Loucy (cell line): ENCODE measurements around the gene ANKK1.

Source experiments
- CTCF ChIP-seq: fragments of 200-600 bp; sonication (generic); conservative IDR thresholded peaks from 2 replicates; pipeline ENCODE4 v1.5.1; 2014; ENCODE audit warnings: mild to moderate bottlenecking, antibody characterized with exemption, low read length
- EZH2phosphoT487 ChIP-seq: fragments of 200-600 bp; IDR thresholded peaks from 2 replicates; pipeline ENCODE4 v1.6.1; 2018; ENCODE audit warnings: antibody characterized with exemption, mild to moderate bottlenecking, moderate library complexity, borderline replicate concordance

- TF ChIP-seq CTCF: no peak
- no peak for TF ChIP-seq EZH2phosphoT487
These were observed 48.8 kb upstream of the ANKK1 start for GRCh38 chr11:113338730-113339129.
